ENCODE measurements around the gene ASF1A.
"Not testable (repeated sequence)": the region's sequence is repeated elsewhere in the genome, so short reads cannot be mapped to it uniquely, and the experiment has no call there.

ASF1A gene

DNA sequence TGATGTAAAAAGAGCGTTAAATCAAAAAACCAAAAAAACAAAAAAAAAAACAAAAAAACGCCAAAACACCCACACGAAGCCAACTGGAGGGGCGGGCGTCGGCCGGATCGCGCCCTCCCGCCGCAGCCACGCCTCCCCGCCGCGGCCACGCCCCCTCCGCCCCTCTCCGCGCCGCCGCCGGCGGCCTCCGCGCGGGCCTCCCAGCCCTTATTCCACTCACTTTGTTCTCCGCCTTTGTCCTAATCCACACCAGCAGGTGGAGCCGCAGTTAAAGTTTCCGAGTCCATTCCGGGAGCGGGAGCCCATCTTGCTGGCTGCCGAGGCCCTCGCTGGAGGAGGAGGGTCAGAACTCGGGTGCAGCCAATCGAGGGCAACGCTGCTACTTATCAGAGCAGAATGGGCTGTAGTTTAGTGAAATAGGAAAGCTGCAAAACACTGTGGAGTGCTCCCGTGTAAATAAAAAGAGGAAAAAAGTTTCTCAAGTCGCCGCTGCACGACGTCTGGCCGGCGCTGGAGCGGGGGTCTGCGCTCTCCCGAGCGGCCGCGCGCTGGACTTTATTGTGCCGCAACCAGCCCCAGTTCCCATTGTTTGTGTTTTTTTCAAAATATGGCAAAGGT is at the start of gene ASF1A:
TSS of gene ASF1A (plus strand) at position 346 of the 618 bp plus-strand sequence. CDS start at position 608, 262 bp downstream.
- peak within 1 kb of the TSS; percentile 92 to 93 for H3K4me3 Mint-ChIP-seq
- peak within 1 kb of the TSS; percentile 98 to 99 for H3K27ac Mint-ChIP-seq
- DNase-seq = peak; percentile 97 to 98
- H3K27me3 Mint-ChIP-seq = no peaks in the 10 kb centered on the region
- H3K4me1 Mint-ChIP-seq = peaks cover 48% of the 10 kb centered on the region
- ATAC-seq = peak; percentile 89
- H3K9me3 Mint-ChIP-seq = no peaks in the 10 kb centered on the region

DNA sequence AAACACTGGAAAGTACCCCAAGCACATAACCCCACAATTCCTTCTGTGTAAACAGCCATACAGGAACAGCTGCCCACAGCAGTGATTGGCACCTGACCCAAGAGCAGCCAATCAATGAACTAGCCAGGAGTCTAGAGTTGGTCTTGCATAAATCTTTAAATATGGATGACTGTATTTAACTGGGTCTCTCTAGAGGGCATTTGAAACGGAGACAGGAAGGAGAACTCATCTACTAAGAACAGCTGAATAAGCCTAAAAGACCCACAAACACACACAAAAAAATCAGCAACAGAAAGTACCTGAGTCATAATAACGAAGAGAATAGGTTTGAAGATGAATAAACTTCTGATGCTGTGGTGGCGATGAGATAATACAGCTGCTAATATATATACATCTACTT is 49.0 kb upstream of the ASF1A start:
- Mint-ChIP-seq H3K27me3 (no peaks in the 10 kb centered on the region), H3K4me1 (peaks cover 29% of the 10 kb centered on the region), H3K4me3 (peak overlapping the region; percentile 24 to 72), H3K27ac (peak overlapping the region in 1 of 2 donors; percentile 14), H3K9me3 (no peaks in the 10 kb centered on the region)
- ATAC-seq = peak; percentile 70
- DNase-seq = no peak

DNA sequence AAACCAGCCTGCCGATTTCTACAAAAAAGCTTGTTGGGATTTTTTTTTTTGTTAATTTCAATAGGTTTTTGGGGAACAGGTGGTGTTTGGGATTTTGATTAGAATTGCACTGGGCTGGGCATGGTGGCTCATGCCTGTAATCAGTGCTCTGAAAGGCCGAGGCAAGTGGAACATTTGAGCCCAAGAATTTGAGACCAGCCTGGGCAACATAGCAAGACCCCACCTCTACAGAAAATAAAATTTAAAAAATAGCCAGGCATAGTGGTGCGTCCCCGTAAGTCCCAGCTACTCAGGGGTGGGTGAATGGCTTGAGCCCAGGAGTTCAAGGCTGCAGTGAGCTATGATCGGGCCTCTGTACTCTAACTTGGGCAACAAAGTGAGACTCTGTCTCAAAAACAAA is 40.5 kb upstream of the ASF1A start:
- Mint-ChIP-seq H3K27ac (no peak overlapping the region), H3K4me3 (no peak overlapping the region), H3K4me1 (peaks cover 9% of the 10 kb centered on the region), H3K9me3 (no peaks in the 10 kb centered on the region), H3K27me3 (no peaks in the 10 kb centered on the region)
- DNase-seq = no peak
- ATAC-seq = no peak

DNA sequence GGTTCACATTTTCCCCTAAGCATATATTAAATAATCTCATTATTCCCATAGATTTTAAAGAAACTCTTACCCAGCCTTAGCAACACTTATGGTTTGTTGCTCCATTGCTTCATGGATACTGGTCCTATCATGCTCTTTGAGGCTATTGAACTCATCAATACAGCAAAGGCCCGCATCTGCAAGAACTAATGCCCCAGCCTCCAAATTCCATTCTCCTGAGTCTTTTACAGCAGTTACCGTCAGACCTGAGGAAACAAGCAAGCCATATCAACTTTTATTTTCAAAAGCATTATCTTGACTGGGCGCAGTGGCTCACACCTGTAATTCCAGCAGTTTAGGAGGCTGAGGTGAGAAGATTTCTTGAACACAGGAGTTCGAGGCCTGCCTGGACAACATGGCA is 37.7 kb upstream of the ASF1A start:
- ATAC-seq = no peak
- Mint-ChIP-seq H3K27ac (no peak overlapping the region), H3K27me3 (no peaks in the 10 kb centered on the region), H3K4me3 (no peak overlapping the region), H3K4me1 (peaks cover 30% of the 10 kb centered on the region), H3K9me3 (no peaks in the 10 kb centered on the region)
- no peak for DNase-seq

DNA sequence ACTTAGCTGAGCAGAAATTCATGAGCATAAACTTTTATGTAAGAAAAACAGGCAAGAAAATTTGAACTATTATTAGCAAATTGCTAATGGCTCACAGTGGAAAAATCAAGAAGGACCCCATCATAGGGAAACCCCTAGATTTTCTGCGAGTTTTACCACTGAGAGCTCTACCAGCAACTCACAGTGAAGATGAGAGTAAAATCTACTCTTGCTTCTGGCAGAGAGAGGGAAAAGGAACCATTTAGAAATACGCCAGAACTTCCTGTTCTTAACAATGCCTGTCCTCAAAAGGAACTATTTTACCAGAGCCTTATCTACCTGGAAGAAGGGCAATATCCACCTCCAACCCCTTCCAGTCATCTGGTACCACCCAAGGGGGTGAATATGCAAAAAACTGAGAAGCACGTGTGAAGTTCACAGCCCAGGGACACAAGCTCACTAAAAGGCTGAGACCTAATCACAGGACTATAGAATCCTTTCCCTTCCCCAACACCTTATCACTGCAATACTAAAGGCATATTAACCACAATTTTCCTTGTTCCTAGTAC is 34.4 kb upstream of the ASF1A start:
- DNase-seq = no peak
- Mint-ChIP-seq H3K27ac (peak overlapping the region in 1 of 2 donors; percentile 65), H3K9me3 (peaks cover 4 to 8% of the 10 kb centered on the region in 2 donors), H3K4me3 (peak overlapping the region in 1 of 2 donors; percentile 6), H3K4me1 (peaks cover 56% of the 10 kb centered on the region), H3K27me3 (no peaks in the 10 kb centered on the region)
- no peak for ATAC-seq

DNA sequence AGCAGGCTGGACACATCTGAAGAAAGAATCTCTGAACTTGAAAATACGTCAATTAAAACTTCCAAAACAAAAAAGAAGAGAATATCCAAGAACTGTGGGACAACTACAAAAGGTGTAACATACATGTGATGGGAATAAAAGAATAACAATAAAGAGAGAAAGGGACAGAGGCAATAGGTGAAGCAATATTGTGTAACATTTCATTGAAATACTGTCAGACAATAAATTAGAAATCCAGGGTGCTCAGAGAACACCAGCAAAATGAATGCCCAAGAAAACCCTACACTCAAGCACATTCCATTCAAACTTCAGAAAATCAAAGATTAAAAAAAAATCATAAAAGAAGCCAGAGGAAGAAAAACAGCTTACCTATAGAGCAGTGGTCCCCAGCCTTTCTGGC is 33.6 kb upstream of the ASF1A start:
- no peak overlapping the region for H3K4me3 Mint-ChIP-seq
- no peak overlapping the region for H3K27ac Mint-ChIP-seq
- ATAC-seq = no peak
- peaks cover 64% of the 10 kb centered on the region for H3K4me1 Mint-ChIP-seq
- H3K9me3 Mint-ChIP-seq = peaks cover 4 to 8% of the 10 kb centered on the region in 2 donors
- no peaks in the 10 kb centered on the region for H3K27me3 Mint-ChIP-seq
- no peak for DNase-seq

DNA sequence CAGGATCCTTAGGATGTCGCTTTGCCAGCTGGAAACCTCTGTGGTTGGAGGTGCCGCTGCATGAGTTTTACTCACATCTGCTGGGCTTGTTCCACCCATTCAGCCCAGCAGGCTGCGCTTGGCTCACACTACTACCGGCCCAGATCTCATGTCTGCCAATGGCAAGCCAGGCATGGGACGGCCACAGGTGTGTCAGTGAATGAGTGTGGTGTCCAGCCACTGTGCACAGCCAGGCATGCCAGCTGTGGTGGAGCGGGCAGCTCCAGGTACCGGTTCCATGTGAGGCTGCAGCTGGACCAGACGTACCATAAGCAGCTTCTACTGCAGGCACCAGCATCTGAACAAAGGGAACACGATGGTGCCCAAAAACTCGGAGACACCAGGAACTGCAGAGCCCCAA is 33.1 kb upstream of the ASF1A start:
- H3K27ac Mint-ChIP-seq = no peak overlapping the region
- peaks cover 6 to 11% of the 10 kb centered on the region in 2 donors for H3K9me3 Mint-ChIP-seq
- no peak for ATAC-seq
- H3K27me3 Mint-ChIP-seq = no peaks in the 10 kb centered on the region
- no peak for DNase-seq
- H3K4me1 Mint-ChIP-seq = peaks cover 66% of the 10 kb centered on the region
- no peak overlapping the region for H3K4me3 Mint-ChIP-seq

DNA sequence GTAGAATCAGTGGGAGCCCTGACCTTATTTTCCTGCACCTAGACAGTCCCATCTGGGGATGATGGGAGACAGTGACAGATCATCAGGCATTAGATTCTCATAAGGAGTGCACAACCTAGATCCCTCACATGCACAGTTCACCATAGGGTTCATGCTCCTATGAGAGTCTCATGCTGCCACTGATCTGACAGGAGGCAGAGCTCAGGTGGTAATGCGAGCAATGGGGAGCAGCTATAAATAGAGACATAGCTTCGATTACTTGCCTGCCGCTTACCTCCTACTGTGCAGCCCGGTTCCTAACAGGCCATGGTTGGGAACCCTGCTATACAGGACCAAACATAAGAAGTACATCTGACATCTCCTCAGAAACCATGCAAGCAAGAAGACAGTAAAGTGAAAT is 31.5 kb upstream of the ASF1A start:
- DNase-seq = no peak
- Mint-ChIP-seq H3K4me3 (no peak overlapping the region), H3K4me1 (peaks cover 69% of the 10 kb centered on the region), H3K27ac (no peak overlapping the region), H3K27me3 (no peaks in the 10 kb centered on the region), H3K9me3 (peaks cover 13 to 21% of the 10 kb centered on the region in 2 donors)
- no peak for ATAC-seq

DNA sequence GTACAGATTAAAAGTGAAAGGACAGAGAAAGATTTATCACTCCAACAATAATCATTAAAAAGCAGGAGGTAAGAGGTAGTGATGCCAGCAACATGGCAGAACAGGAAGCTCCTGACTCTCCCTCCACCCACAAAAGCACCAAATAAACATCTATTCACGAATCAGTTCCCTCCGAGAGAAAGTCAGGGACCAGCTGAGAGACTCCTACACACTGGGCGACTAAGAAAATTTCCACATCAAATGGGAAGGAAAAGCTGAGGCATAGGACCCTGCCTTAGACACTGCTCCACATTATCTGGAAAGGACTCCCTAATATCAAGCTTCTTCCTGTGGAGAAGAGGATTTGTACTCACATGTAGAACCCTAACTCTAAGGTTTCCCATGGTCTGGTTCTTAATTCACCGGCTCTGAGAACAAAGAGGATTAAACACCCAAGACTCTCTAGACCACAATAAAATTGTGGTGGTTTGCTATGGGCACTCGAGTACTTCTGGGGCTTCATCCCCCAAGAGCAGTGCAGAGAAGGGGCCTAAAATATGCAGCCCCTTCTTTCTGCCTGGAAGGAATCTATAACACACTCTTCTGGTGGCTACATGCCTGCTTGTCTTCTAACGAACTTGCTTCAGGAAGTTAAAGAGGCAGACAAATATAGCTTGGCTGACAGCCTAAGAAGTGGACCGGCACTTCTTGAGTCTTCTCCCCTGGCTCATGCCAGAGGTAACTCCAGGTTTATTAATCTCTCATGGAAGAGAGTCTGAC is 29.4 kb upstream of the ASF1A start:
- peaks cover 20 to 21% of the 10 kb centered on the region in 2 donors for H3K9me3 Mint-ChIP-seq
- H3K27ac Mint-ChIP-seq = peak overlapping the region; percentile 56 to 88
- no peaks in the 10 kb centered on the region for H3K27me3 Mint-ChIP-seq
- peak overlapping the region; percentile 69 to 78 for H3K4me3 Mint-ChIP-seq
- ATAC-seq (peak; percentile 50), DNase-seq (no peak)
- H3K4me1 Mint-ChIP-seq = peaks cover 71% of the 10 kb centered on the region

DNA sequence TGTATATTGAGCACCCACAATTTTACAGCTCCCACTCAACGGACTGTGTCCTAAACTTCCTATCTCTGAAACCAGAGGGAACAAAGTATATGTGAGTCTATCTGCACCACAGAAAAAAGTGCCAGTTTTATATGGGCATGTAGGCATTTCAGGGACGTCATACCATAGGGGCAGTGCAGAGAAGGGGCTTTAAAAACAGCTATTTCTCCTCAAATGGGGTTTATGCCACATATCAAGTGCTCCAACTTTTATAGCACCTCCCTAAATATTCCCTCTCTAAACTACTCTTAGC is 28.9 kb upstream of the ASF1A start:
- peak overlapping the region; percentile 69 to 78 for H3K4me3 Mint-ChIP-seq
- peaks cover 21 to 25% of the 10 kb centered on the region in 2 donors for H3K9me3 Mint-ChIP-seq
- ATAC-seq = no peak
- no peak for DNase-seq
- H3K4me1 Mint-ChIP-seq = peaks cover 71% of the 10 kb centered on the region
- no peaks in the 10 kb centered on the region for H3K27me3 Mint-ChIP-seq
- peak overlapping the region in 1 of 2 donors; percentile 88 for H3K27ac Mint-ChIP-seq

DNA sequence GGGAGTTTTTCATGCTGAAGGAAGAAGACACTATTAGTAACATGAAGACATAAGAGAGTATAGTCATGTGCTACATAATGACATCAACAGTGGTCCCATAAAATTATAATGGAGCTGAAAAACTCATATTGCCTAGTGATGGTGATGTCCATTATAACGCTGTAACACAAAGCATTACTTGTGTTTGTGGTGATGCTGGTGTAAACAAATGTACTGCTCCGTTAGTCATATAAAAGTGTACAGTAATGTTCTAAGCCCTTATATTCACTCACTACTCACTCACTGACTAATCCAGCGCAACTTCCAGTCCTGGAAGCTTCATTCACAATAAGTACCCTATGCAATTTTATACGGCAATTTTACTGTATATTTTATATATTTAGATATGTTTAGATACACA is 26.8 kb upstream of the ASF1A start:
- ATAC-seq (no peak), DNase-seq (no peak)
- Mint-ChIP-seq H3K4me3 (no peak overlapping the region), H3K9me3 (peaks cover 20 to 30% of the 10 kb centered on the region in 2 donors), H3K27ac (no peak overlapping the region), H3K27me3 (no peaks in the 10 kb centered on the region), H3K4me1 (peaks cover 81% of the 10 kb centered on the region)

DNA sequence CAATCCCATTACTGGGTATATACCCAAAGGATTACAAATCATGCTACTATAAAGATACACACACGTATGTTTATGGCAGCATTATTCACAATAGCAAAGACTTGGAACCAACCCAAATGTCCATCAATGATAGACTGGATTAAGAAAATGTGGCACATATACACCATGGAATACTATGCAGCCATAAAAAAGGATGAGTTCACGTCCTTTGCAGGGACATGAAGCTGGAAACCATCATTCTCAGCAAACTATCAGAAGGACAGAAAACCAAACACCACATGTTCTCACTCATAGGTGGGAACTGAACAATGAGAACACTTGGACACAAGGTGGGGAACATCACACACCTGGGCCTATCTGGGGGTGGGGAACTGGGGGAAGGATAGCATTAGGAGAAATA is 25.1 kb upstream of the ASF1A start:
- DNase-seq, ATAC-seq, H3K27me3 Mint-ChIP-seq, H3K4me3 Mint-ChIP-seq, H3K27ac Mint-ChIP-seq: not testable (repeated sequence)
- H3K4me1 Mint-ChIP-seq = peaks cover 75% of the 10 kb centered on the region
- peaks cover 13 to 26% of the 10 kb centered on the region in 2 donors for H3K9me3 Mint-ChIP-seq

DNA sequence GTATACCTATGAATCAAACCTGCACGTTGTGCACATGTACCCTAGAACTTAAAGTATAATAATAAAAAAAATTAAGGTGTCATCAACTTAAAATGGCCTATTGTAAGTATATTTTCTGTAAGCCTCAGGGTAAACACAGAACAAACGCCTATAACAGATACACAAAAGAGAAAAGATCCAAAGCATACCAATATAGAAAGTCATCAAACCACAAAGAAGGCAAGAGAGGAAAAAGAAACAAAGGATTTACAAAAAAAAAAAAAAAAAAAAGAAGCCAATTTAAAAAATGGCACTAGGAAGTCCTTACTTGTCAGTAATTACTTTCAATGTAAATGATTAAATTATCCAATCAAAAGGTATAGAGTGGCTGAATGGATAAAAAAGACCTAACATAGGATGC is 24.6 kb upstream of the ASF1A start:
- H3K4me3 Mint-ChIP-seq = peak overlapping the region in 1 of 2 donors; percentile 49
- peaks cover 71% of the 10 kb centered on the region for H3K4me1 Mint-ChIP-seq

DNA sequence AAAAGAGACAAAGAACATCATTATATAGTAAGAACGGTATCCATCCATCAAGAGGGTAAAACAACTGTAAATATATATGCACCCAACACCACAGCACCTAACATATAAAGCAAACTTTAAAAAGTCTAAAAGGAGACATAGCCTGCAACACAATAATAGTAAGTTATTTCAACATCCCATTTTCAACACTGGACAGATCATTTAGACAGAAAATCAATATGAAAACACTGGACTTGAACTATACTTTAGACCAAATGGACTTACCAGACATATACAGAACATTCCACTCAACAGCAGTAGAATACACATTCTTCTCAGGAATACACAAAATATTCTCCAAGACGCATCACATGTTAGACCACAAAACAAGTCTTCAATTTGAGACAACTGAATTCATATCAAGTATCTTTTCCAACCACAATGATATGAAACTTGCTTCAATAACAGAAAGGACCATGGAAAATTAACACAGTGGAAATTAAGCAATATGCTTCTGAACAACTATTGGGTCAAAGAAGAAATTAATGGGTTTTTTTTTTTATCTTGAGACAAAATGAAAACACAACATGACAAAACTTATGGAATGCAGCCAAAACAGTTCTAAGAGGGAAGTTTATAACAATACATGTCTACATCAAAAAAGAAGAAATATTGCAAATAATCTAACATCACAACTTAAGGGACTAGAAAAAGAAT is 23.9 kb upstream of the ASF1A start:
- ATAC-seq = no peak
- Mint-ChIP-seq H3K4me3 (peak overlapping the region in 1 of 2 donors; percentile 29), H3K27ac (peak overlapping the region in 1 of 2 donors; percentile 23), H3K4me1 (peaks cover 64% of the 10 kb centered on the region), H3K27me3 (no peaks in the 10 kb centered on the region), H3K9me3 (peaks cover 13 to 26% of the 10 kb centered on the region in 2 donors)
- no peak for DNase-seq

More for the DNA sequence above, 24.6 kb upstream of the ASF1A start:
- H3K27ac Mint-ChIP-seq = no peak overlapping the region
- no peak for ATAC-seq
- no peak for DNase-seq
- no peaks in the 10 kb centered on the region for H3K27me3 Mint-ChIP-seq
- H3K9me3 Mint-ChIP-seq = peaks cover 13 to 26% of the 10 kb centered on the region in 2 donors

DNA sequence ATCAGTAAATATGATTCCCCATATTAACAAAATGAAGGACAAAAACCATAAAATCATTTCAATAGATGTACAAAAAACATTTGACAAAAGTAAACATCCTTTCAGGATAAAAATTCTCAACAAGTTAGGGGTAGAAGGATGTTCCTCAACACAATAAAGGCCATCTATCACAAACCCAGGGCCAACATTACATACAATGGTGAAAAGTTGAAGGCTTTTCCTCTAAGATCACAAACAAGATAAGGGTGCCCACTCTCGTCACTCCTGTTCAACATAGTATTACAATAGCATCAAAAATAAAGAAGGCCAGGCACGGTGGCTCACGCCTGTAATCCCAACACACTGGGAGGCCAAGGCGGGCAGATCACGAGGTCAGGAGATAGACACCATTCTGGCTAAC is 22.6 kb upstream of the ASF1A start:
- no peak overlapping the region for H3K4me3 Mint-ChIP-seq
- H3K27ac Mint-ChIP-seq = no peak overlapping the region
- peaks cover 5 to 20% of the 10 kb centered on the region in 2 donors for H3K9me3 Mint-ChIP-seq

DNA sequence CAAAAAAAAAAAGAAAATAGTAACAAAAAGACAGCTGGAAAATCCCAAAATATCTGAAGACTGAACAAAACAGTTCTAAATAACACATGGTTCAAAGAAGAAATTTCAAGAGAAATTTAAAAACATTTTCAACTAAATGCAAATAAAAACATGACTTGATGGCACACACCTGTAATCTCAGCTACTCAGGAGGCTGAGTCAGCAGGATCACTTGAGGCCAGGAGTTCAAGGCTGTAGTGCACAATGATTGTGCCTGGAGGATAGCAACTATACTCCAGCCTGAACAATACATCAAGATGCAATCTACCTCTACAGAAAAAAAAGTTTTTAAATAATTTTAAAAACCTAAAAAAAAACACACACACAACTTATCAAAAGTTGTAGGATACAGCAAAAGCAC is 21.6 kb upstream of the ASF1A start:
- Mint-ChIP-seq H3K27ac (no peak overlapping the region), H3K9me3 (peaks cover 0 to 17% of the 10 kb centered on the region in 2 donors), H3K4me3 (no peak overlapping the region), H3K4me1 (peaks cover 58% of the 10 kb centered on the region), H3K27me3 (no peaks in the 10 kb centered on the region)
- ATAC-seq = no peak
- no peak for DNase-seq

More for the DNA sequence above, 22.6 kb upstream of the ASF1A start:
- ATAC-seq (no peak), DNase-seq (no peak)
- Mint-ChIP-seq H3K27me3 (no peaks in the 10 kb centered on the region), H3K4me1 (peaks cover 53% of the 10 kb centered on the region)
